OCI-LY7 (cell line): ENCODE measurements around the gene TECTB. TPM values are rescaled to one million over a fixed set of nuclear protein-coding genes. Genes with fewer than 3 reads are reported as not detected.

Source experiments
- BruUV-seq: library from RNA; stranded (reverse); fragments of 400-500 nt; replicated peaks from 2 replicates; lab custom pipeline; 2021; lab: Mats Ljungman, UMichigan
- CTCF ChIA-PET: fragments of 300-600 bp; sonication (Branson Sonifier 250); formaldehyde crosslinking; loops from one replicate; lab custom pipeline; 2022; ENCODE audit warnings: antibody characterized with exemption; ENCODE audit not compliant: unreplicated experiment; lab: Charles Lee
- POLR2A ChIA-PET: fragments of 300-600 bp; sonication (Branson Sonifier 250); formaldehyde crosslinking; loops from one replicate; lab custom pipeline; 2022; ENCODE audit warnings: antibody characterized with exemption; lab: Charles Lee
- DNase-seq: peaks from one replicate; pipeline ENCODE4 v3.0.0-alpha.2; 2015; ENCODE audit warnings: low spot score
- H2AFZ ChIP-seq: fragments of 200-600 bp; sonication (generic), shearing (Covaris generic); 2 replicates; pipeline ENCODE4 v1.6.1; 2014; ENCODE audit warnings: mild to moderate bottlenecking, antibody characterized with exemption, low read length, moderate library complexity
- H3K27ac ChIP-seq: fragments of 200-600 bp; sonication (generic); 2 replicates; pipeline ENCODE4 v1.5.1; 2014; ENCODE audit warnings: mixed run types, low read depth, mild to moderate bottlenecking, moderate library complexity, low read length, inconsistent platforms; ENCODE audit not compliant: poor library complexity, severe bottlenecking
- H3K36me3 ChIP-seq: fragments of 200-600 bp; sonication (generic); 2 replicates; pipeline ENCODE4 v1.6.1; 2014; ENCODE audit warnings: mild to moderate bottlenecking, antibody characterized with exemption, low read length, moderate library complexity, mixed read lengths; ENCODE audit not compliant: insufficient read depth
- H3K4me1 ChIP-seq: fragments of 200-600 bp; sonication (generic); 2 replicates; pipeline ENCODE4 v1.5.1; 2014; ENCODE audit warnings: mild to moderate bottlenecking, low read length; ENCODE audit not compliant: insufficient read depth, poor library complexity, severe bottlenecking
- H3K4me2 ChIP-seq: fragments of 200-600 bp; sonication (generic); 2 replicates; pipeline ENCODE4 v1.6.1; 2014; ENCODE audit warnings: mild to moderate bottlenecking, low read length
- H3K4me3 ChIP-seq: fragments of 200-600 bp; sonication (generic); 2 replicates; pipeline ENCODE4 v1.5.1; 2014; ENCODE audit warnings: mild to moderate bottlenecking, low read depth, low read length; ENCODE audit not compliant: poor library complexity, severe bottlenecking
- H3K79me2 ChIP-seq: fragments of 200-600 bp; sonication (generic); 2 replicates; pipeline ENCODE4 v1.6.1; 2016; ENCODE audit warnings: low read depth, mild to moderate bottlenecking, low read length, moderate library complexity, mixed read lengths; ENCODE audit not compliant: insufficient read depth
- H3K9me2 ChIP-seq: fragments of 200-600 bp; sonication (generic); 2 replicates; pipeline ENCODE4 v1.6.1; 2016; ENCODE audit warnings: mild to moderate bottlenecking, low read length, mixed read lengths; ENCODE audit not compliant: insufficient read depth
- H3K9me3 ChIP-seq: fragments of 200-600 bp; sonication (generic); 2 replicates; pipeline ENCODE4 v1.6.1; 2014; ENCODE audit warnings: mild to moderate bottlenecking, mixed run types, low read length, mixed read lengths
- H4K20me1 ChIP-seq: fragments of 200-600 bp; sonication (generic); 2 replicates; pipeline ENCODE4 v1.6.1; 2014; ENCODE audit warnings: mild to moderate bottlenecking, antibody characterized with exemption, low read length, moderate library complexity, mixed read lengths; ENCODE audit not compliant: insufficient read depth
- CTCF ChIP-seq: fragments of 200-600 bp; sonication (generic); conservative IDR thresholded peaks from 2 replicates; pipeline ENCODE4 v1.5.1; 2014; ENCODE audit warnings: mild to moderate bottlenecking, antibody characterized with exemption, low read length, moderate library complexity, mixed read lengths
- EZH2phosphoT487 ChIP-seq: fragments of 200-600 bp; sonication (generic); IDR thresholded peaks from 2 replicates; pipeline ENCODE4 v1.6.1; 2018; ENCODE audit warnings: low read depth, borderline replicate concordance, mild to moderate bottlenecking, mixed run types, antibody characterized with exemption, low read length, moderate library complexity, mixed read lengths
- intact Hi-C: fragments of 100-400 bp; cut with micrococcal nuclease; formaldehyde crosslinking; loops from one replicate; pipeline ENCODE4 v1.10.0; 2022; ENCODE audit not compliant: unreplicated experiment
- total RNA-seq, 2 experiments: library from RNA; depleted of rRNA in 1 of 2; stranded (reverse); fragments of >200 nt in 1 of 2; shearing (Covaris generic) in 1 of 2; gene quantifications; 2 replicates each; pipeline ENCODE4 v1.2.3, GENCODE V29; 2014 to 2022

The TECTB gene
- total RNA-seq, 2 experiments from 2014 or later: not detected

GRCh38 chr10:112261281-112261822, 21.8 kb upstream of the TECTB start:
- CTCF ChIA-PET: no interaction called here
- Histone ChIP-seq H3K9me3 (no peaks in the 10 kb centered on the region), H3K79me2 (no peaks in the 10 kb centered on the region), H3K4me2 (no peak overlapping the region), H3K9me2 (no peaks in the 10 kb centered on the region), H4K20me1 (no peaks in the 10 kb centered on the region), H3K4me3 (no peak overlapping the region), H3K27ac (no peak overlapping the region), H3K36me3 (no peaks in the 10 kb centered on the region), H2AFZ (no peak overlapping the region), H3K4me1 (no peaks in the 10 kb centered on the region)
- no peak for DNase-seq
- no TSS peak for BruUV-seq
- TF ChIP-seq CTCF (no peak), EZH2phosphoT487 (no peak)
- POLR2A ChIA-PET: no interaction called here
- intact Hi-C loops: no loop called here

GRCh38 chr10:112262546-112262945, 20.7 kb upstream of the TECTB start:
- Histone ChIP-seq H3K4me1 (no peaks in the 10 kb centered on the region), H3K9me3 (no peaks in the 10 kb centered on the region), H3K4me3 (no peak overlapping the region), H3K4me2 (no peak overlapping the region), H4K20me1 (no peaks in the 10 kb centered on the region), H3K27ac (no peak overlapping the region), H3K9me2 (no peaks in the 10 kb centered on the region), H3K79me2 (no peaks in the 10 kb centered on the region), H2AFZ (no peak overlapping the region), H3K36me3 (no peaks in the 10 kb centered on the region)
- POLR2A ChIA-PET: interaction anchor here (0.6 to 0.8 kb wide), 3 partner anchors 233 to 562 kb away, joined by 3 to 8 read pairs (median 4); no protein-coding TSS in a partner anchor
- no TSS peak for BruUV-seq
- no peak for TF ChIP-seq EZH2phosphoT487
- TF ChIP-seq CTCF: no peak
- no peak for DNase-seq
- CTCF ChIA-PET: interaction anchor here (0.6 to 0.7 kb wide), 2 partner anchors 35 to 123 kb away, joined by 3 to 6 read pairs; no protein-coding TSS in a partner anchor
- intact Hi-C loops: no loop called here

DNA sequence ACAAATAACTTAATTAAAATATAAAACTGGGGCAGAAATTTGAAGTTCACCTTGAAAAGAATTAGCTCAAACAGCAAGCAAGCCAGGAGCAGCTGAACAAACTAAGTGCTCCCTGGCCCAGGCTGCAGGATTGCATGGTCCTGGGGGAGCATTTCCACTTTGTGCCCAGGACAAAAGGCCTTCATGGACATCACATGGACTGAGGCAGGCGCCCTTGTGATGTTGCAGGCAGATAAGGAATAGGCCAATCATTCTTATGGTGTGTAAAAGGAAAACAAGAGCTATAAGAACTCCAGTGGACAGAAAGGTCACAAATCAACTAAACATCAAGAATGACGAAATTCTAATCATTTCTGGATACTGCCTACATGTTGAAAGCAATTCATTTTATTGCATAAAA, 17.5 kb upstream of the TECTB start:
- BruUV-seq: no TSS peak
- Histone ChIP-seq H3K27ac (no peak overlapping the region), H2AFZ (no peak overlapping the region), H4K20me1 (no peaks in the 10 kb centered on the region), H3K4me3 (no peak overlapping the region), H3K4me1 (no peaks in the 10 kb centered on the region), H3K9me2 (no peaks in the 10 kb centered on the region), H3K36me3 (no peaks in the 10 kb centered on the region), H3K4me2 (no peak overlapping the region), H3K9me3 (no peaks in the 10 kb centered on the region), H3K79me2 (no peaks in the 10 kb centered on the region)
- intact Hi-C loops: no loop called here
- TF ChIP-seq CTCF (no peak), EZH2phosphoT487 (no peak)
- ChIA-PET CTCF (no interaction called here), POLR2A (no interaction called here)
- DNase-seq: no peak
